Hindlimb muscle (tissue), 1 donor: ENCODE data around the gene MPPED2. TPM values are rescaled to one million over a fixed set of nuclear protein-coding genes. Genes with fewer than 3 reads are reported as not detected.

Experiments
- DNase-seq: peaks from one replicate; pipeline ENCODE4 v3.0.0-alpha.2; 2013
- polyA plus RNA-seq: library from polyadenylated mRNA; unstranded; fragments of 120-200 nt; gene quantifications from one replicate; pipeline ENCODE4 v1.2.1, GENCODE V29; 2013; ENCODE audit not compliant: insufficient read length

The MPPED2 gene
- polyA plus RNA-seq, 1 donor: 4.4 TPM

DNA sequence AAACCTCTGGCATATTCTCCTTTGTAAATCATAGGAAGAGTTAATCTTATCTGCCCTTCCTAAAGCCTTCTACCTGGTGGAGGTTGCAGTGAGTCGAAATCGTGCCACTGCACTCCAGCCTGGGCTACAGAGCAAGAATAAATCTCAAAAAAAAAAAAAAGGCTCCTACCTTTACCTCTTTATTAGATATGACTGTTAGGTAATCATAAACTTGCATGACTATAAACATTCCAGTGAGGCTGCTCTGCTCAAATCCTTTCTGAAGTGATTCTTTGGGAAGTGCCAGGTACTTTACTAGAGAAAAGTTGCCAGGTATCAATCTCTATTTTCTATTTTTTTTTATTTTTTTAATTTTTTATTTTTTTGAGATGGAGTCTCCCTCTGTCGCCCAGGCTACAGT is 59.6 kb downstream of the MPPED2 start:
- no peak for DNase-seq

DNA sequence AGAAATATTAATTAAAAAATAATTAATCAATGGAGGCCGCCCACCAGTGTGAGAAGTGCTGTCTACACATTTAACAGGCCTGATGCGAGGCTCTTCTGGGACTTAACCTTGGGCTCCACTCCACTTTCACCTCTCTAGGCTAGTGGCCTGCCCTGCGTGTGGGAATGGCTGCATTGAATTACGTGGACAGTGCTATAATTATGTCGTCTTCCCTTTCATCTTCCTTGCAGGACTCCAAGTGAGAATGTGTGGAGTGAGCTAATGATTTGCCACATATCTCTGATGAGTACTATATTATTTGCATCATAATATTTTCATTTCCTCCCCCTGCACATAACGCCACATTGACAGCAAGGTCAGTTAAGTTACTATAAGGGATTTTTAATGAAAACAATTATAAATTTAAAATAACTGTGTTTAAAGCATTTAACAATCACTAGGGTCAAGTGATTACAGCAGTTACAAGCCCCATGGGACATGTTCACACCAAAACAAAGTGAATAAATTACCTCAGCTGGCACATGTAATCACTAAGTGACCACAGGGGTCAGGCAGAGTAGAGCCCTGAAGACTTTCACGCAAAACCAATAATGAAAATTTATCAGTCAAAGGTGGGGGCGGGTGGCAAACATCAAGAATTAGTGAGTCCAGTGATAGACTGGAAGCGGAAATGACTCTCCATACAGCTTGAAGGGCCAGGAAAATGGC is 63.5 kb downstream of the MPPED2 start:
- DNase-seq: no peak

DNA sequence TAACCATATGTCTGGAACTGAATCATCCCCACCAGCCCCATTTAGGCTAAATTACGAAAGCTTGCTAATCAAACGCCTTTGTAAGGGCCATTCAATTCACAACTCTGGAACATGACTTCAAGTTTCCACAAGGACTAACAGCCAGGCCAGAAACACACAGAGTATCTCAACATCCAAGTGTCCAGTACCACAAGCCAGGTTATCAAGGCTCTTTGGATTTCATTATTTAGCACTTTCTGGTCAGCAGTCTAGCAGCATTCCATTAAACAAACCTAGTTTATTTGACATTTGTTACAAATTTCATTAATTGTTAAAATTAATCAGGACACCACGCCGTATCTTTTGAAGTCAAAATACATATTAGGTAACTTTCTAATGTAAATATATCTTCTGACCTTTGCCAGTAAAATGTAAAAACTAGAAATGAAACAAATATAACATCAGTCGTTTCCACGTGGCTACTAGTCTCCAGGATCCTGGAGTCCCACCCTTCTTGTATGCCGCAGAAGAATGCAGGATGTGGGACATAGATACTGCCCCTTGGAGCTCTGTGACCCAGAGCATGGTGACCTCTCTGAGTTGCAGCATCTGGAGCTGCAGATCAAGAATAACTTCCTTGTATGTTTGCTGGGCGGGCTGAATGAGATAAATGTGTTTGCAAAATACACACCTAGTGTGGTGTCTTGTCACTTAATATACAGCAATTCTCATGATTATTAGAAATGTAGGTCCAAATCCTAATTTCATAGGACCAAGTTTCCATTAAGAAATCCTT is 64.7 kb downstream of the MPPED2 start:
- no peak for DNase-seq

DNA sequence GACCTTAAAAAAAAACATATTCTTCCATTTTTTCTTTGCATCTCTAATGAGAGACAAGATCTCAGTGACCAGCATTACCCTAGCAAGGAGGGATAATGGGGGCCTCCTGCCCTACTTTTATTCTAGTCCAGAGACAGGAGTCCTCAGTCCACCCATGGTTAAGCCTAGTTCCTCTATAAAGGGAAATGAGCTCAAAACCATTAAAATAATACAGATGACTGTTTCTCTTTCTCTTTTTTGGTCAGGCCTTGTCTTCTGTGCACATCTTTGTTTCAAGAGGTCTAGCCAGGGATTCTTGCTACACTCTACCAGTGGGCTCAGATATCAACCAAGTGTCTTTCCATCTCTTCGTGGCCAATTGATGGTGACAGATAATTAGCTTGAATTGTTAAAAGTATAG is 73.1 kb downstream of the MPPED2 start:
- DNase-seq: no peak

DNA sequence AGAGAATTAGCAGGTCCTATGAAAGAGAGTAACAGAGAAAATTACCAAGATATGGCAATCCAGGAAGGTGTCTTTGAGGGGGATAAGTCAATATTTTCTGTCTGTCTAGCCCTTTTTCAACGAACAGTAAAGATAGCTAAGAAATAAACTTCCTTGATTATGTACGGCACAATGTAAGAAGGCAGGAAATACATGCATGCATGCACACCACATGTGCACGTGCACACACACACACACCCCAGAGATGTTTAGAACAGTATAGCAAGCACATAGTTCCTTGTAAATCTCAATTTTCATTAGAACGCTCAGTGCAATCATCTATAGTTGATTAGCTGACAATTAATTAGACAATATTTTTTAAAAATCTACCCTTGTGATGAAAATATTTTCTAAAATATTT is 74.7 kb downstream of the MPPED2 start:
- no peak for DNase-seq

DNA sequence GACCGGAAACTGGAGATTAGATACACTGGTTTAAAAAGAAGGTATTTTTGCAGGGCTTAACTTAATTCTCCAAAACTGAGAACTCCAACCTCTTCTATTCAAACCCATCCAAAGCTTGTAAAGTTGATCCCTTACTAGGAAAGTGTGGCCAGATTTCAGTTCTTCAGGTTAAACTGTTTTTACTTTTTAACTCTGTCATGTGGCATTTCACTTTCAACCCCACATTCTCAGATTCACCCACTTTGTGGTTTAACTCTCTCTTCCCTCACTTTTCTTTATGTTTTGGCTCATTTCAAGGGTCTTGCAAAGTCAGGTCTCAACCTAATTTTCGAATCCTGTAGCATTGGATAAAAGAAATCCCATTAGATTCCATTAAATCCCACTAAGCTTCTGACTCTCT is 75.4 kb downstream of the MPPED2 start:
- no peak for DNase-seq

DNA sequence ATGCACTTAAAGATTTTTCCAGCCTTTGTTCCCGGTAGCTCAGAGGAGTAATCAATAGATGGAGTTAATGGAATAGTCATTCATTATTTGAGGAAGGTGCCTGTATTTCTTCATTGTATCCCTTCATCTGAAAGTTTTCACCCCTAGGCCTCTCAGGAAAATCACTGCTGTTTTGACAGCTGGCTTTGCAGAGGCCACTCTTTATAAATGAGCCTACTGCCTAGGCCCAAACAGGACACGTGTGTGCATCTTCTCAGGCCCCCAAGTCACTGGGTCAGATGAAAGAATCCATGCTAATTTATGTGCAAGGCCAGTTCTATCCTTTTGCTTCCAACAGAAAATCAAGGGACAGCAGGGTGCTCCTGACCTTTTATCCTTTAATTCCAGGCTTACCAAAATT is 76.8 kb downstream of the MPPED2 start:
- DNase-seq: no peak

DNA sequence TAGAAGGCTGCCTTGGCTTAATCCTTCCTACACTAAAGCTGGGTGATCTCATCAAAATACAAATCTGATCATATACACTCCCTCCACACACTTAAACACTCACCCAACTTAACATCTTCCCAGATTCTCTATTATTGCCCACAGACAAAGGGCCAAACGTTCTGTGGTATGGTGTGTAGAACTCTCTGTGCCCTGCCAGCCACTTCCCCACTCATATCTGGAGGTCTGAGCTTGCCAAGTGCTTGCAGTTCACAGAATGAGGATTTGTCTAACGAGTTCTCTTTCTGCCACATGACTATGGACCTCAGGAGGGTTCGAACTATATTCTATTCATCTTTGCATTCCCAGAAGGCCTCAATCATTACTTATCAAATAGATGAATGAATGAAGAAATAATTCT is 77.6 kb downstream of the MPPED2 start:
- no peak for DNase-seq

DNA sequence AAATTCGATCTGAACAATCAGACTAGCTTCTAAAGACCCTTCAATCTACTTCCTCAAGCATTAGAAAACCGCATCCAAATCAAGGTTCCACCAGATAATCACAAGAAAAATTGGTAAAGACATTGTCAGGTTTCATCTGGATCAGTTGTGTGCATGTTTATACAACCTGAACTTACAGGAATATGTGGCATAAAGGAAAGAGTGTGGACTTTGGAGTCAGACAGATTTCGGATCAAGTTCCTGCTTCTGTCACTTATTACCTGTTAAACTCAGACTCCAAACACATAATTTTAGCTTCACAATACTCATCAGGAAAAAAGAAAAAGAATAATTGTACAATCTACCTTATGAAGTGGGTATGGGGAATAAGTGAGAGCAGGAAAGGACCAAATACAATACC is 80.5 kb downstream of the MPPED2 start:
- no peak for DNase-seq

DNA sequence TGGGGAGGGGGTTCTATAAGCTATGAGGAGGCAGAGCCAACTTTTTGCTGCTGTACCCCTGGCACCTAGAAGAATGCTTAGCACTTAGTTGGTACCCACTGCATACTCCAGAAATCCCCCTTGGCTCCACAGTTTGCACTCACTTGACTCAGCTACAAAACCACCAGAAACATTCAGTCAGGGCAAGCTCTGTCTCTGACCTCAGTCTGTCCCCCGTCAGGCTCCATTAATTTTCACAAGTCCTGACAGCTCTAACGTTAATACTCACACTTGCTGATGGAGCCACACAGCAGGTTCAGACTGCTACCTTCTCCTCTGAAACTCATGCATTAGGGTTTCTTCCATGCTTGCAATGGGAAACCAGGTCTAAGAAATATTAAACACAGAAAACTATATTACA is 81.7 kb downstream of the MPPED2 start:
- DNase-seq: no peak

DNA sequence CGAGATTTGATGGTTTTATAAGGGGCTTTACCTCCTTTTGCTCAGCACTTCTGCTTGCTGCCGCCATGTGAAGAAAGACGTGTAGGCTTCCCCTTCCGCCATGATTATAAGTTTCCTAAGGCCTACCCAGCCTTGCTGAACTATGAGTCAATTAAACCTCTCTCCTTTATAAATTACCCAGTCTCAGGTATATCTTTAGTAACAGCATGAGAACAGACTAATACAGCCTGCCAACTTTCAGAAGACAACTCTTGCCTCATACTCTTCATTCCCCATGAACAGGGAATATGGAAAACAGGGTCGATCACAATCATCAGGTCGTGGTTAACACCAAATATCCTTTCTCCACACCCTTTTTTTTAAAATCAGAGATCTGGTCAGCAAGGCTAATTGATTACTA is 83.0 kb downstream of the MPPED2 start:
- no peak for DNase-seq

DNA sequence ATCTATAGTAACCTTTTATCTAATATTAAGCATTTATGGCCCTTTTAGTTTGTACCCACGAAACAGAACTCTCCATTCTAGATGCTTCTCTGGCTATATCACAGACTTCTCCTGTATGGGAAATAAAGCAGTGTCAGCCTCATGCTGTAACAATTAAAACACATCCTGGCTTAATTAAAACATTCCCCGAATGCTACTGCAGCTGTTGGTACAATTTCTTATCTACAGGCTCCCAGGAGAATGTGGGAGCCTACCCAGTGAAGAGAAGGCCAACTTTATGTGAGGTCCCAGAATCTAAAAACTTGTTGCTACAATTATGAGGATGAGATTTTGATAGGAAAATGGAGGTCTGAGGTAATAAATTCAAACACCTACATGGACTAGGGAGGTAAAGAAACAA is 83.8 kb downstream of the MPPED2 start:
- DNase-seq: no peak

DNA sequence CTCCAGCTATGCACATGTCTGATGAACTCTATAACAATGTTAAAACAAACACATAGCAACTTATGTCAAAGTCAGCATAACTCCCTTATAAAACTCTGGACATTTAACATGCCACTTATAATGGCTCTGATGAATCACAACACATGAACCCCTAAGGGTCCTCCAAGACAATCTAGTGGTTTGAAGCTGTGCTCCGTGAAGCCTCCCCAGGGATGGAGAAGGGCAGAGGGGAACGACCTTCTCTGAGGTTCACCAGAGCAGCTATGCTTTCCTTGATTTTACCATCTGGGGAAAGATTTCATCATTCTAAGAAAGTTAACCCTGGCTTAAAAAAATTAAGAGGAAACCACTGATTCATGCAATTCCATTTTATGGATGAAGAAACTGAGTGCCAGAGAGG is 84.4 kb downstream of the MPPED2 start:
- no peak for DNase-seq

DNA sequence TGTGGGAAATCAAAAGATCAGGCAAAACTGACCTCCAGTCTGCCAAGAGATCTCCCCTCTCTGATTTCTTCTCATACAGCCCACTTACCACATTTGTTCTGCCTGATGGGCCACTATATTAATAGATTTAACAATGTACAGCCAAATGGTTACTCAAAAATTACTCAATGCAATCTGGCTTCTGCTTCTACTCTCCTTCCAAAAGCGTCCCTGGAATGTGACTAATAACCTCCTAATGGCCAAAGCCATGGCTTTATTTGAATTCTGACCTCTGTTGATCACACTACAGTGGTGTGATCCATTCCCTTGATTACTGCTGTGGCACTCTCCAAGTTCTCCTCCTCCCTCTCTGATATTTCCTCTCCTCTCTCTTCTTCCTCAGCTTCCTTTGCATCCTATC is 86.2 kb downstream of the MPPED2 start:
- DNase-seq: no peak

DNA sequence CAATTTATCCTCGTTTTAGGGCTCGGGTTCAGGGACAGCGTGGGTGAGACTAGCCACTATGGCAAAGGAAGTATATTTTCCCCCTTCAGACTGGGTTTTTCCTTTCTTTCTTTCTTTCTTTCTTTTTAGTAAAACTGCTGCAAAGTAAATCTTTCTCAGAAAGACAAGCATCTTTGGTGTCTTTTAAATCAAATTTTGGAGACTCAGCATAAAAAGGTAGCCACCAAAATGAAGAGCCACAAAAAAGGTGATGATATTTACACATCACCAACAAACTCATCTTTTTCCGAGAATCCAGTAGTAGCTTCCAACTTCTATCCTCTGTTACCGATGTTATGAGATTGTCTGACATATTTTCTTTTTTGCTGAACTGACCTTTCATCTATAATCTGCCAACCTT is 88.6 kb downstream of the MPPED2 start:
- no peak for DNase-seq

DNA sequence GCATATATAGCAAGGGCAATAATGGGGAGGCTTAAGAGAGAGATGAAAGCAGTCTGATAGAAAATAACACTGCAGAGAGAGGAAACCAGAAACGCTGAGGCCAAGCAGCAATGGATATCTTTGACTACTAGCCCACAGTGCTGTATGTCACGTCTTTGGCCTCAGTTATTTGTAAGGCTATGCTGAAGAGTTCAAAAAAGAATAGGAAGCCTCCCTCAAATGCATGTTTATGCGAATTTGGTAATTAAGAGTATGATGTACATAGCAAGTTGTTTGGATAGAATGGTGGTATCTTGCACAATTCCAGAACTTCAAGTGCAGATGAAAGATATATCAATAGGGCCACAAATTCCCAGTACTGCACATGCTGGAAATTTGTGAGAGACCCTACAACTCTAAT is 89.2 kb downstream of the MPPED2 start:
- DNase-seq: no peak

DNA sequence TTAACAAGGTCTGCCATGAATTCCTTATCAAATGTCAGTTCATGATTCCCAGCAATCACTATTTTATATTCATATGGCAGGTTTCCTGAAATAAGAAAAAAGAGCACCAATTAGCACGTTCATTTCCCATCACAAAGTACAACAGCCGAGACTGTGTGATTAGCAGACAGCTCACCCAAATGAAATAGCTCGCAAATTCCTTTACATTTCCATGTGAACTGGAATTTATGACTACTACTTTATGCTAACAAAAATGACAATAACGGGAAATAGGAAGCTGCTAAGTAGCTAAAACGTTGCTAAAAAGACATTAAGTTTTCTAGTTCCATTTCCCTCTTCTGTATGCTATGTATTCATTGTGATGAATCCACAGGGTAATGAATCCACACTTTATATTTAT is 90.7 kb downstream of the MPPED2 start:
- no peak for DNase-seq

DNA sequence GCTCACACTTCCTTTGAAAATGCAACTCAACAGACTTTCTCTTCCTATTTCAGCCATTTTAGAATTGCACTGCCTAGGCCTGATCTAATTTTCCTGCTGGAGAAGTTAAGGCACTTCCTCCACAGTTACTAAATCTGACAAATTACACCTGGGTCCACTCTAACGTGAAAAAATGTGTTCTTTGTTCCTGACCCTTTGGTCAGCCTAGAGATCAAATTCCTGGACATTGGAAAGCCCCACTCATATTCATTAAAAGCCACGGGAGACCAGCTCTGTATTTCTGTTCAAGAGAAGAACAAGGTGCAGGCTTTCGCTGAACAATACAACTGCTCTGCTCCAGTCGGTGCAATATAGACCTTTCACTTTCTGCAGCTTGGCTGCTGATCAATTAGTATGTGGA is 96.6 kb downstream of the MPPED2 start:
- DNase-seq: no peak

DNA sequence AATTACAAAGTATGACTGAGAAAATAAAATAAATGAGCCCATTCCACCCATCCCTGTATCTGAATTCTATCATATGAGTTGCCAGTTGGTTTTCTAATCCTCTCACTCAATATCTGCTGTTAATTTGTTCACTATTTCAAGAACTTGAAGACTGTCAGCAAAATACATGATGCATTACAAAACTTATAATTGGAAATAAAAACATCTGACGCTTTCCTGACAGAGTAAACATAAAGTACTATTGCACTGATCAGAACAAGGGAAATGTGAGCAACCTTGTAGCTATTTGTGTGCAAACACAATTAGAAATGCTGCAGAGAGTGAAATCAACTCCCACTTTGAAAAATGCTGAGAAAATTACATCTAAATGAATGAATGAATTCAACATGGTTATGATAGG is 97.1 kb downstream of the MPPED2 start:
- DNase-seq: no peak

DNA sequence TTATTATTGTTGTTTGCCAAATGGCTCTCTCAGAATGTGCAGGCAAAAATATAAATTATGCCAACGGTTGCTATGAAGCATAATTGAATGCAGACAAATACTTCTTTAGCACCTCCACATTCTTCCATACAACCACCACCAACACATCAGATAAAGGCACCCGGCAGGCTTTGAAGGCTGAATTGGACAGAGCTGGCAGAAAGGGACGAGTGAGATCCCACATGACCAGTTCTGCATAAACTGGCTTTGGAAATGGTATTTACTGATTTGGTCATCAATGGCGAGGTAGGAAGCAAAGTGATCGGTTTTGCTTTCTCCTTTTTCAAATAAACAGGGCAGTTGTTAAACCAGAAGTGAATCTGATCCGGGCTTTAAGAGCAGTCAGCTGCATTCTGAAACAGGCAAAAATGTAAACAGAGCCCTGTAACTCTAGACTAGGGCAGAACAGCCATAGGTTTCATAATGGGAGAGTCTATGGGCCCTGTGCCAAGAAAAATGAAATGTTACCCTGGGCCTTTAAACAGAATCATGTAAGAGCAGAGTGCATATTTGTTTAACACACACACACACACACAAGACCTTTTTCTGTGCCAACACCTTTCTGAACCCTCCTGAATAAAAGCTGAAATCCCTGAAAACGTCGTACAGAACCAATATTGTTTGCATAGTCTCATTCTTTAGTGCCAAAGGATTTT is 97.7 kb downstream of the MPPED2 start:
- DNase-seq: peak; percentile 53

DNA sequence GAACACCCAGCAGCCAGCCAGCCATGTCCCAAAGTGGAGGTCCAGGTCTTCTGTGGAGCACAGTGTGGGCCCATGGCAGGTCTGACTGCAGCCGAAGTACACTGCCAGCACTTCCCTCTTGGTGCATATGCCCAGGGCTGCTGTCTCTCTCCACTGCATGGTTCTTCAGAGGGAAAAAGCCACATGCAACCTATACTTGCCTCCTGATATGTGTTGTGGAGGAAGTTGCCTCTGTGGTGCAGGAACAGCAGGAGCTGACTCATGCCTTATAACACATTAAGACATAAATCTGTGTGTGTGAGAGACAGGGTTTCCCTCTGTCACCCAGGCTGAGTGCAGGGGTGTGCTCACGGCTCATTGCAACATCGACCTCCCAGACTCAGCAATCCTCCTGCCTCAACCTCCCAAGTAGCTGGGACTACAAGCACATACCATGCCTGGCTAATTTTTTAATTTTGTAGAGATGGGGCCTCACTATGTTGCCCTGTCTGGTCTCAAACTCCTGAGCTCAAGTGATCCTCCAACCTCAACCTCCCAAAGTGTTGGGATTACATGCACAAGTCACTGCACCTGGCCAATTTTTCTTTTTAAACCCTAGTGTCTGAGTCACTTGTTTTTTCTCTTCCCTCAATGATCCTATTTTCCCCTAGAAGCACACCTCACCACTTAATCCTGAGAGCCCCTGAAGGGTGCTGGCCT is 98.8 kb downstream of the MPPED2 start:
- DNase-seq: no peak

DNA sequence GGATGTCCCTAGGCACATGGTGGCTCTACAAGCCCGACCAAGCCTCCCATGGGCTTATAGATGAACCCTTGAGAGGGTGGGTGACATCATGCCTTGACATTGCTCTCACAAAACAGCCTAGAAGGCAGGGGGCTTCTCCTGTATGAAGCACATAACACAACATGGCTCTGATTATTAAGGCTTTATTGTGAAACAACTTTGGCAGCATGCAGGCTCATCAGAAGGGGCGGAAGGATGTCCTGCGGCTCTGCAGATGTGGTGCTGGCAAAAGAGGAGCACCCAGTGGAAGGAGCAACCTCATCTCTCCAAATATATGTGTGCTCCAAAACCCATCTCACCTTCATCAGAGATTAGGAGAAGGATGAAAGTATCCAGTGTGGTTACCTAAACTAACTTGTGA is 100.4 kb downstream of the MPPED2 start:
- no peak for DNase-seq

DNA sequence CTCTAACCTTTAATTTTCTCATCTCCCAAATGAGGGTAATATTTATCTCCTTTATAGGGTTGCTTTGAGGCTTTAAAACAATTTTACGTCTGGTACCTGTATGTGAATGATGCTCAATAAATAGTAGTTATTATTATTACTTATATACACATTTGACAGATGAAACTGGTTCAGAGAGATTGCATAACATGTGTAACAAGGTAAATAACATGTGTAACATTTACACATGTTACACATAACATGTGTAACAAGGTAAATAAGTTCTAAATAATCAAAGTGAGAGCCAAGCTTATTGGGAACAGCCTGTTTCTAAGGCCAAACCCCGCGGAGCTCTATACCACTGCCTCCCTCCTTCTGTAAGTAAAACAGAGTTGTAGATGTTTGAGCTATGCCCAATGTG is 100.9 kb downstream of the MPPED2 start:
- no peak for DNase-seq
